H7 (cell line): ENCODE measurements around the gene OR52N4. TPM values are rescaled to one million over a fixed set of nuclear protein-coding genes. Genes with fewer than 3 reads are reported as not detected.

Experiments
- DNase-seq: peaks from one replicate; pipeline ENCODE4 v3.0.0; 2012
- H3K27me3 ChIP-seq: 2 replicates; pipeline ENCODE4 v1.6.0; 2011; ENCODE audit warnings: mild to moderate bottlenecking, low read length; ENCODE audit not compliant: control insufficient read depth, insufficient read depth
- H3K36me3 ChIP-seq: replicated peaks from 2 replicates; pipeline ENCODE4 v1.5.1; 2011; ENCODE audit warnings: low read length; ENCODE audit not compliant: control insufficient read depth, insufficient read depth
- H3K4me3 ChIP-seq: 2 replicates; pipeline ENCODE4 v1.5.1; 2011; ENCODE audit warnings: low read depth, mild to moderate bottlenecking, control low read depth, low read length, moderate library complexity; ENCODE audit not compliant: insufficient read depth
- total RNA-seq: library from RNA; depleted of rRNA; stranded (reverse); fragments of >200 nt; shearing (Covaris generic); gene quantifications from 2 replicates; pipeline ENCODE4 v1.2.3, GENCODE V29; 2014; rRNA removed

Gene OR52N4
- total RNA-seq, 1 experiment from 2014 or later = not detected

DNA sequence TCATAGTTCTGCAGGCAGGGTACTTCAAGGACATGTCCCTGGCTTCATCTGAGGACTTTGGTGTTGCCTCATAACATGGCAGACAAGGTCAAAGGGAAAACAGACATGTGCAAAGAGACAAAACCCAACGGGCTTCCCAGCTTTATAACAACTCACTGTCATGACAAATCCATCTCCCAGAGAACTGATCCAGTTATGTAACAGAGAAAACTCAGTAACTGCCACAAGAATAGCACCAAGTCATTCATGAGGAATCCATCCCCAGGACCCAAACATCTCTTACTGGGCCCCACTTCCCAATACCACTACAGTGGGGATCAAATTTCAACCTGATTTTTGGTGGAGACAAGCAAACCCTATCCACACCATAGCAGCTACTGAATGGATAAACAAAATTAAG, 13.0 kb downstream of the OR52N4 start:
- H3K4me3 ChIP-seq = no peak overlapping the region
- H3K36me3 ChIP-seq = no peaks in the 10 kb centered on the region
- DNase-seq = no peak
- H3K27me3 ChIP-seq = no peaks in the 10 kb centered on the region

DNA sequence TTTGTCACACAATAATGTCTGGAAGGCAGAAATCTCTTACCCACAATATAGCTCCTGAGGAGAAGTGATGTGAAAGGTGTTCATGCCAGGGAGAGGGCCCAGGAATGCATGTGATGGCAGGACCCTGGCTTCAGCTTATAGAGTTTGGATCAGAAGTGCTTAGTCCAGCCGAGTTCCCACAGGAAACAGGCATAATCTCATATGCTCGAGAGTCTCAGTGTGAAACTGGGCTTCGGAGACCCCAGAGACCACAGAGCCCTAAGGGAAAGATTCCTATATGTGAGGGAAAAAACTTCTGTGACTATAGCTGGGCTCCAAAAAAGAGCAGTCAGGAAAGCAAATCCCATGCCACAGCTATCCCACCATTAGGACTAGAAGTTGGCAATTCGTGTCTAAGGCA, 29.2 kb downstream of the OR52N4 start, which contains the start of gene OR52N5:
Gene OR52N5, minus strand, starts transcription at position 101 of the 400 bp plus-strand sequence. CDS start 4,721 bp downstream, outside the sequence.
- no peak within 1 kb of the TSS for H3K4me3 ChIP-seq
- DNase-seq = no peak
- no peaks in the 10 kb centered on the region for H3K27me3 ChIP-seq
- H3K36me3 ChIP-seq = no peaks in the 10 kb centered on the region

DNA sequence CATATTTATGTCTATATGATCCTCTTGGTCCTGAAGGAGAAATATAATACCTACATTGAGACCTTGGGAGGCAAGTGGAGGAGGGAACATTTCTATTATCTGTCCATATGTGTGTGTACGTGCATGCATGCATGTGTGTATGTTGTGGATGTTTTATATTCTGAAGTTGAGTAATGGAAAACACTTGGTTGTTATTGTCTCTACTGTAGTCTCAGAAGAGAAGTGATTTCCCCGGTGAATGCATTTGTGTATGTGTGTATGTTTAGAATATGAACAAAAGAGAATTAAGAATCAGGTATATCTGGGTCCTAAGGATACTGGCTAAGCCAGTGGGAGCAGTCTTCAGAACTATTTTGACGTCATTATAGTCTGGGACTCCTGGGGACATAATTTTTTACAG, 37.1 kb downstream of the OR52N4 start, which contains the start of gene OR52N1:
Gene OR52N1, minus strand, starts transcription at position 101 of the 400 bp plus-strand sequence. CDS start 2,449 bp downstream, outside the sequence.
- H3K27me3 ChIP-seq = no peaks in the 10 kb centered on the region
- no peaks in the 10 kb centered on the region for H3K36me3 ChIP-seq
- H3K4me3 ChIP-seq = no peak within 1 kb of the TSS
- DNase-seq = no peak

DNA sequence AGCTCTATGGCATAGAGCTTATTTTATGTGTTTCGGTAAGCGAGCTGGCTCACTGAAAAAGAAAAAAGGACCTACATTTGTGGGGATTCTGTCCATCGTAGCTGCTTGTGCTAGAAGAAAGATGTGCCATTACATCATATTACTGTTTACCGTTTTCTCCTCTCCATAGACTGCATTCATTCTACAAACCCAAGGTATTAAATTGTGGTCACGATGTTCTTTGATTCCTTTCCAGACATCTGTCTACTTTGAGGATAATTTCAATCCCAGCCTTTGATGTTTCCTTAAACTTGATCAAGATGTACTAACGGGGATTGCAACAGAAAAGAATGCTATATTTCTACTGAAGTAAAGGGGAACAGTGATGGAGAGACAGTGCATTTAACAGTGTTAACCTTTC, 42.5 kb downstream of the OR52N4 start:
- Histone ChIP-seq H3K27me3 (no peaks in the 10 kb centered on the region), H3K4me3 (no peak overlapping the region), H3K36me3 (no peaks in the 10 kb centered on the region)
- DNase-seq = no peak

DNA sequence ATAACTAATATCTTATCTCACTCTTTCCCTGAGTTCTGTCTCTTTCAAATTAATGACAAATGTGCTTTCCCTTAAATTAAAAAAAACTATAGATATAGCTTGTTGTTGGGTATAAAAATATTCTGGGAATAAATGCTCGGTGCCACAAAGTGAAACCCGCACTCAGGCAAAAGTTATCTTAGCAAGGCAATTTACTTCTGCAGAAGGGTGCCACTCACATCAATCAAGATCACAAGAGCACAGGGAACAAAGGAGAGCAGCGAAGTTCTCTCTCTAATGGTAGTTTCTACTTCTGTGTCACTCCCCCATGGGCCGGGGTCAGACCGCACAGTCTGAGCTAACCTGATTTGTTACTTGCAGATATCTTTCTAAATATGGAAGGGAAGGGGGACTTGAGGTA, 49.9 kb downstream of the OR52N4 start:
- no peak for DNase-seq
- Histone ChIP-seq H3K36me3 (no peaks in the 10 kb centered on the region), H3K27me3 (no peaks in the 10 kb centered on the region), H3K4me3 (no peak overlapping the region; the same call in 1 of the 2 replicates)

Other genes starting within 250 kb of the OR52N4 start
- gene UBQLN3, start 244.3 kb upstream of the OR52N4 start, total RNA-seq = not detected in 2 replicates
- not detected in 2 replicates for gene UBQLNL, start 237.5 kb upstream of the OR52N4 start, total RNA-seq
- 0.30 TPM in 1 of 2 replicates, not detected in the other for gene OR52H1, start 205.7 kb upstream of the OR52N4 start, total RNA-seq
- not detected in 2 replicates for gene OR52B6, start 173.4 kb upstream of the OR52N4 start, total RNA-seq
- 27.4 and 40.6 TPM in 2 replicates for gene TRIM6, start 157.6 kb upstream of the OR52N4 start, total RNA-seq
- gene TRIM34, start 129.2 kb upstream of the OR52N4 start, total RNA-seq = 1.4 and 1.6 TPM in 2 replicates
- gene TRIM5, start 69.2 kb upstream of the OR52N4 start, total RNA-seq = 12.3 and 20.8 TPM in 2 replicates
- 2.6 and 3.0 TPM in 2 replicates for gene TRIM22, start 64.5 kb upstream of the OR52N4 start, total RNA-seq
- gene OR56B1, start 17.8 kb upstream of the OR52N4 start, total RNA-seq = not detected in 2 replicates
- gene OR52N5, start 29.1 kb downstream of the OR52N4 start, total RNA-seq = 0.07 TPM in 1 of 2 replicates, not detected in the other
- gene OR52N1, start 37.0 kb downstream of the OR52N4 start, total RNA-seq = not detected in 2 replicates
- not detected in 2 replicates for gene OR52N2, start 54.7 kb downstream of the OR52N4 start, total RNA-seq
- gene OR52E6, start 87.7 kb downstream of the OR52N4 start, total RNA-seq = not detected in 2 replicates
- gene OR52E8, start 103.4 kb downstream of the OR52N4 start, total RNA-seq = not detected in 2 replicates
- gene OR52E4, start 126.4 kb downstream of the OR52N4 start, total RNA-seq = not detected in 2 replicates
- not detected in 2 replicates for gene OR52E5, start 139.0 kb downstream of the OR52N4 start, total RNA-seq
- gene OR56A3, start 188.0 kb downstream of the OR52N4 start, total RNA-seq = not detected in 2 replicates
- gene OR56A5, start 214.3 kb downstream of the OR52N4 start, total RNA-seq = 0.18 TPM in 1 of 2 replicates, not detected in the other
- gene OR52L1, start 232.7 kb downstream of the OR52N4 start, total RNA-seq = not detected in 2 replicates